VCaP (cell line): Measurements from ENCODE around the gene IL36G.

Experiments used
- H3K27ac ChIP-seq: fragments of 450-650 bp; 2 replicates; pipeline ENCODE4 v1.5.1; 2017
- TF ChIP-seq, protein P1 (sequence below): fragments of 450-650 bp; conservative IDR thresholded peaks from 2 replicates; pipeline ENCODE4 v1.5.1; 2017; ENCODE audit warnings: mild to moderate bottlenecking, moderate library complexity

IL36G gene

GRCh38 chr2:112972423-112973086, 5.3 kb upstream of the IL36G start:
- no peak overlapping the region for H3K27ac ChIP-seq
- TF ChIP-seq, protein P1, sequence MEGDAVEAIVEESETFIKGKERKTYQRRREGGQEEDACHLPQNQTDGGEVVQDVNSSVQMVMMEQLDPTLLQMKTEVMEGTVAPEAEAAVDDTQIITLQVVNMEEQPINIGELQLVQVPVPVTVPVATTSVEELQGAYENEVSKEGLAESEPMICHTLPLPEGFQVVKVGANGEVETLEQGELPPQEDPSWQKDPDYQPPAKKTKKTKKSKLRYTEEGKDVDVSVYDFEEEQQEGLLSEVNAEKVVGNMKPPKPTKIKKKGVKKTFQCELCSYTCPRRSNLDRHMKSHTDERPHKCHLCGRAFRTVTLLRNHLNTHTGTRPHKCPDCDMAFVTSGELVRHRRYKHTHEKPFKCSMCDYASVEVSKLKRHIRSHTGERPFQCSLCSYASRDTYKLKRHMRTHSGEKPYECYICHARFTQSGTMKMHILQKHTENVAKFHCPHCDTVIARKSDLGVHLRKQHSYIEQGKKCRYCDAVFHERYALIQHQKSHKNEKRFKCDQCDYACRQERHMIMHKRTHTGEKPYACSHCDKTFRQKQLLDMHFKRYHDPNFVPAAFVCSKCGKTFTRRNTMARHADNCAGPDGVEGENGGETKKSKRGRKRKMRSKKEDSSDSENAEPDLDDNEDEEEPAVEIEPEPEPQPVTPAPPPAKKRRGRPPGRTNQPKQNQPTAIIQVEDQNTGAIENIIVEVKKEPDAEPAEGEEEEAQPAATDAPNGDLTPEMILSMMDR = no peak

DNA sequence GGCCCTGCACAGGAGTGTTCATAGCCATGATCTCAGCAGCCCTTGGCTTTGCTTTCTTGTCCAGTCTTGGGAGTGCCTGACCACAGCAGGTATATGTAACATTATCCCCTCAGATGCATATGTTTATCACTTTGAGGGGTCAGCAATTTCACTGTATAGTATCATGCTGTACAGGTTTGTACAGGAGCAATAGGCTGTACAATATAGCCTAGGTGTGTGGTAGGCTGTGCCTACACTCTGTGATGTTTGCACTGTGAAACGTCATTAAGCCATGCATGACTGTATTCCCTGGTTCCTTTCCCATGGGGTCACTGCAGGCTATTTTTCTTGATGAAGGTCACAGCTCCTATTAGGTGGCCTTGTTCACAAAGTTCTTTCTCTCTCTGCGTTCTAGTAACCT, 4.7 kb upstream of the IL36G start:
- TF ChIP-seq, protein P1 = no peak
- no peak overlapping the region; the same call in 1 of the 2 replicates for H3K27ac ChIP-seq

DNA sequence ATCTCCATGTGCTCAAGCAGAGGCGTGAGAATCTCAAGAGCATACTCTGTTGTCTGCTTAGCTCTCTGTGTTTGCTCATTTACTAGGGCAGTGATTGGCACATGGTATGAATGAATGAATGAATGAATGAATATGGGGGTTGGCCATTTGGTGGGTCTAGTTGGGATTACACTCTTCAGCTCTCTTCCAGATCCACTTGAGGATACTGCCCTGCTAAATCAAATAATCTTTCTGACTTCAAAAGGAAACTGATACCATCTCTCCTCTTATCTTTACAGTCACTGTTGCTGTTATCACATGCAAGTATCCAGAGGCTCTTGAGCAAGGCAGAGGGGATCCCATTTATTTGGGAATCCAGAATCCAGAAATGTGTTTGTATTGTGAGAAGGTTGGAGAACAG, 1.9 kb downstream of the IL36G start:
- TF ChIP-seq, protein P1 = no peak
- no peak overlapping the region for H3K27ac ChIP-seq

DNA sequence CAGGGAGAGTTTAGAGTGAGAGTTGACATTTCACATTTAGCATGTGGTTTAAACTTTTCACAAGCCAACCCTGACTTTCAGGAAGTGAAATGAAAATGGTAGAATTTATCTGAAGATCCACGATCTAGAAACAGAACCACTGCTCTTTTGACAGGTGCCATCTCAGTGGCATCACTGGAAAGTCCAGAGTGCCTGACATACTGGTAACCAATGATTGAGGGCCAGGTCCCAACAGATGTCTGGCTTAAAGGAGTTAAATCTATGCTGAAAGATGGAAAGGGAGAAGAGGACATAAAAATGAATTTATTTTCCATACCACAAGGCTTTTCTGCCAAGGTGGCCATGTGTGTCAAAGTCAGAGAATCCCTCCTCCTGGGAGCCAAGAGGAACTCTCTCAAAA, 2.7 kb downstream of the IL36G start:
- TF ChIP-seq, protein P1 = no peak
- no peak overlapping the region for H3K27ac ChIP-seq

DNA sequence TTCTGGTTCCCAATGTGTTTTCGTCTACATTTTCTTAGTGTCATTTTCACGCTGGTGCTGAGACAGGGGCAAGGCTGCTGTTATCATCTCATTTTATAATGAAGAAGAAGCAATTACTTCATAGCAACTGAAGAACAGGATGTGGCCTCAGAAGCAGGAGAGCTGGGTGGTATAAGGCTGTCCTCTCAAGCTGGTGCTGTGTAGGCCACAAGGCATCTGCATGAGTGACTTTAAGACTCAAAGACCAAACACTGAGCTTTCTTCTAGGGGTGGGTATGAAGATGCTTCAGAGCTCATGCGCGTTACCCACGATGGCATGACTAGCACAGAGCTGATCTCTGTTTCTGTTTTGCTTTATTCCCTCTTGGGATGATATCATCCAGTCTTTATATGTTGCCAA, 7.3 kb downstream of the IL36G start:
- H3K27ac ChIP-seq = no peak overlapping the region
- TF ChIP-seq, protein P1 = no peak

DNA sequence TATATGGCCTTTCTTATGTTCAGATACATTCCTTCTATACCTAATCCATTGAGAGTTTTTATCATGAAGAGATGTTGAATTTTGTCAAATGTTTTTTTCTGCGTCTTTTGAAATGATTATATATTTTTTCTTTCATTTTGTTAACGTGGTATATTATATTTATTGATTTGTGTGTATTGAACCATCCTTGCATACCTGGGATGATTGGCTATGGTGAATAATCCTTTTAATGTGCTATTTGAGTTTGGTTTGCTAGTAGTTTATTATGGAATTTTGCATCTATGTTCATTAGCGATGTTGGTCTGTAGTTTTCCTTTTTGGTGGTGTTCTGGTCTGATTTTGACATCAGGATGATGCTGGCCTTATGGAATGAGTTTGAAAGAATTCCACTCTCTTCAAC, 11.8 kb downstream of the IL36G start:
- TF ChIP-seq, protein P1 = no peak
- no peak overlapping the region for H3K27ac ChIP-seq

DNA sequence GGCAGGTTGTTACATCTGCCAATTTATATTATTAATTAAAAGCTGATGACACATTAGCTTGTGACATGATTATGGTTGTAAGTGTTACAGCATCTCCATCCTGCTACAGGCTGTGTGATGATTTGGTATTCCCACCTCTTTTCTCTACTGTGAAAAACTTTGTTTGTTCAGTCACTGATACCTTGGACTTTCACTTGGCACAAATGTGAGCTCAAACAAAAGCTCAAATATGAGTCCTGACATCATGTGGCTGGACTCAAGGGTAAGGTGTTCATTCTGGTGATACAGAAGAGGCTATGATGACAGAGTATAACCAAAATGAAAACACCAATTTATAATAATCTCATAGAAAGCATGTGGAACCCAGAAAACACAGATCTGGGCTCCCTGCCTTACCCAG, 16.0 kb downstream of the IL36G start:
- TF ChIP-seq, protein P1 = no peak
- no peak overlapping the region for H3K27ac ChIP-seq
